Colonic mucosa (tissue), 4 donors: ENCODE results near the gene AKAP8. TPM values are rescaled to one million over a fixed set of nuclear protein-coding genes. Genes with fewer than 3 reads are reported as not detected.
A peak's percentile ranks its signal among the peaks of the same experiment; 100 is the strongest.

Experiments used
- DNase-seq: peaks from one replicate; pipeline ENCODE4 v3.0.0-alpha.2; 2020
- H3K27ac ChIP-seq: fragments of 200-600 bp; one replicate; pipeline ENCODE4 v1.8.0; 2021
- H3K27me3 ChIP-seq: fragments of 200-600 bp; one replicate; pipeline ENCODE4 v1.8.0; 2021
- H3K36me3 ChIP-seq: fragments of 200-600 bp; one replicate; pipeline ENCODE4 v1.8.0; 2021
- H3K4me1 ChIP-seq: fragments of 200-600 bp; one replicate; pipeline ENCODE4 v1.8.0; 2021; ENCODE audit warnings: mild to moderate bottlenecking
- H3K4me3 ChIP-seq: fragments of 200-600 bp; one replicate; pipeline ENCODE4 v1.8.0; 2021
- H3K9ac ChIP-seq, 2 donors: one replicate each; pipeline ENCODE4 v1.7.0; 2013; ENCODE audit warnings: control low read depth in 2 of 2, low read depth in 2 of 2, low read length in 2 of 2
- H3K9me3 ChIP-seq: fragments of 200-600 bp; one replicate; pipeline ENCODE4 v1.8.0; 2021
- CTCF ChIP-seq: fragments of 200-600 bp; IDR thresholded peaks from one replicate; pipeline ENCODE4 v1.8.0; 2022; ENCODE audit warnings: antibody characterized with exemption, mild to moderate bottlenecking
- intact Hi-C: fragments of 100-400 bp; cut with DNase I; formaldehyde crosslinking; loops from one replicate; pipeline ENCODE4 v1.14.1; 2022
- total RNA-seq, 2 donors: library from RNA; stranded (reverse); fragmentation: NEBNext Ultra II Directional in 1 of 2; extraction: Animal tissue kit (Norgen Biotek cat#: 25700) in 1 of 2; gene quantifications; one replicate each; pipeline ENCODE4 v1.2.1, GENCODE V29; 2021
- donor health status: healthy.
- donor health status: DM: no; HTN: no; CAD: no.
- donor health status: DM: no; HTN: no; CAD: no.

AKAP8 gene
- total RNA-seq, 2 donors from 2014 or later = 37.0 to 55.2 TPM

DNA sequence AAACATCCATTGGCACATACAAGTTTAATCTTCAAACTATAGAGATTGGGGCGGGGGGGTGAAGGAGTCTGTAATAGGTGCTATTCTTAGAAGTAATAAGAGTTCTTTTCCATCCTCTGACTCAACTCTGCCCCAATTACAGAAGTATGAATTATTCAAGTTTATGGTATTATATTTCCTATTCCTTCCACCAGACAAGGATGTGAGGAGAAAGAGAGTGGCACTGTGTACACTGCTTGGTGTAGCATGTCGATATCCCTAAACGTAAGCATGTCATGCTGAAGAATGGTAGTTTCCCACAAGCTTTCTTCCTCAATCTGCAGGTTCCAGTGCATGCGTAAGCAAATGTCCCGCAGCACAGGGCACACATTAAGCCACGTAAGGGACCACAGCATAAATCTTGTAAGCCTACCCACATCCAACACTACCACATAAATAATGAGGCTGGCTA lies 61.3 kb downstream of the AKAP8 start:
- TF ChIP-seq CTCF = no peak
- no peaks in the 10 kb centered on the region for H3K9me3 ChIP-seq
- no peaks in the 10 kb centered on the region for H3K27me3 ChIP-seq
- H3K36me3 ChIP-seq = no peaks in the 10 kb centered on the region
- no peak overlapping the region for H3K4me3 ChIP-seq
- H3K9ac ChIP-seq = no peak overlapping the region
- peak overlapping the region; percentile 3 for H3K27ac ChIP-seq
- H3K4me1 ChIP-seq = peaks cover 29% of the 10 kb centered on the region
- intact Hi-C loops = no loop called here
- no peak for DNase-seq

DNA sequence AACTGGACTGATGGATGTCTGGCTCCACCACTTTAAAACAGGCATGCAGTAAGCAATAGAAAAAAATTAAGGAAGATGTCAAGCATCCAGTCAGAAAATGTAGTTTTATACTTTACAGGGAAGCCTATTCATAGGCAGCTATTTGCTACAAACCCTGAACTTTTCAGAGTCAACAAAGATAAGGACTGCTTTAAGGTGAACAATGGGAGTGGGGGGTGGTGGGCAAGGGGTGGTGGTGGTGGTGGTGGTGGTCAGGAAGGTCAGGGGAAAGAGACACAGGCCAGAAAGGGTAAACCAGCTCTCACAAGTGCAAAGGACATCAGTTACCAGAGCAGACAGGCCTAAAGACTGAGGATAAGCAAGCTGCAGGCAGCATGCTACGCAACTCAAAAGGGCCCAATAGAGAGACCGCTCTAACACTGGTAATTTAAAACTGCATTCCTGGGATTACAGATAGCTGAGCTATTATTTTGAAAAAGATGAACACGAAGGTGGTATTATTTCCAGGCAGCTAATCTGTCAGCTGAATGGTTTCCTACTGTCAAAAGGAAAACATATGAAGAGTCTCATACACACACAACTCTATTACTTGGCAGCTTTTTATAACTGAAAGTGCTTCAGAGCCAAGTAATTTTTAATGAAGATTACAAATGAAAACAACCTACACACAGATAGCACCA lies 62.1 kb downstream of the AKAP8 start:
- Histone ChIP-seq H3K27me3 (no peaks in the 10 kb centered on the region), H3K4me3 (no peak overlapping the region), H3K9ac (no peak overlapping the region), H3K36me3 (no peaks in the 10 kb centered on the region), H3K4me1 (peaks cover 26% of the 10 kb centered on the region), H3K27ac (no peak overlapping the region), H3K9me3 (no peaks in the 10 kb centered on the region)
- intact Hi-C loops = no loop called here
- DNase-seq = no peak
- TF ChIP-seq CTCF = no peak

GRCh38 chr19:15316498-15316897 lies 63.1 kb downstream of the AKAP8 start:
- no peak for TF ChIP-seq CTCF
- H3K9ac ChIP-seq = no peak overlapping the region
- no peak for DNase-seq
- H3K4me3 ChIP-seq = no peak overlapping the region
- no peak overlapping the region for H3K27ac ChIP-seq
- peaks cover 29% of the 10 kb centered on the region for H3K4me1 ChIP-seq
- intact Hi-C loops = no loop called here
- H3K27me3 ChIP-seq = no peaks in the 10 kb centered on the region
- H3K9me3 ChIP-seq = no peaks in the 10 kb centered on the region
- H3K36me3 ChIP-seq = no peaks in the 10 kb centered on the region

GRCh38 chr19:15315101-15315500 lies 64.5 kb downstream of the AKAP8 start:
- no peak overlapping the region for H3K27ac ChIP-seq
- DNase-seq = no peak
- intact Hi-C loops = no loop called here
- peaks cover 24% of the 10 kb centered on the region for H3K4me1 ChIP-seq
- H3K36me3 ChIP-seq = no peaks in the 10 kb centered on the region
- TF ChIP-seq CTCF = no peak
- H3K4me3 ChIP-seq = no peak overlapping the region
- no peaks in the 10 kb centered on the region for H3K9me3 ChIP-seq
- no peak overlapping the region for H3K9ac ChIP-seq
- no peaks in the 10 kb centered on the region for H3K27me3 ChIP-seq

- no peak for DNase-seq
- intact Hi-C loops = no loop called here
- no peak for TF ChIP-seq CTCF
- Histone ChIP-seq H3K4me3 (no peak overlapping the region), H3K9me3 (no peaks in the 10 kb centered on the region), H3K9ac (no peak overlapping the region), H3K4me1 (peaks cover 11% of the 10 kb centered on the region), H3K36me3 (no peaks in the 10 kb centered on the region), H3K27me3 (no peaks in the 10 kb centered on the region), H3K27ac (no peak overlapping the region)
These were observed 65.8 kb downstream of the AKAP8 start for GRCh38 chr19:15313649-15314279.
